HG03521 (cell line): ENCODE results near the gene CLTB.
A peak's percentile ranks its signal among the peaks of the same experiment; 100 is the strongest.

ENCODE experiments used
- ATAC-seq: cut with Tn5 transposase; IDR thresholded peaks from one replicate; pipeline ENCODE4 v1.9.1; 2021; ENCODE audit warnings: mild to moderate bottlenecking, moderate library complexity; ENCODE audit not compliant: unreplicated experiment

Gene CLTB

DNA sequence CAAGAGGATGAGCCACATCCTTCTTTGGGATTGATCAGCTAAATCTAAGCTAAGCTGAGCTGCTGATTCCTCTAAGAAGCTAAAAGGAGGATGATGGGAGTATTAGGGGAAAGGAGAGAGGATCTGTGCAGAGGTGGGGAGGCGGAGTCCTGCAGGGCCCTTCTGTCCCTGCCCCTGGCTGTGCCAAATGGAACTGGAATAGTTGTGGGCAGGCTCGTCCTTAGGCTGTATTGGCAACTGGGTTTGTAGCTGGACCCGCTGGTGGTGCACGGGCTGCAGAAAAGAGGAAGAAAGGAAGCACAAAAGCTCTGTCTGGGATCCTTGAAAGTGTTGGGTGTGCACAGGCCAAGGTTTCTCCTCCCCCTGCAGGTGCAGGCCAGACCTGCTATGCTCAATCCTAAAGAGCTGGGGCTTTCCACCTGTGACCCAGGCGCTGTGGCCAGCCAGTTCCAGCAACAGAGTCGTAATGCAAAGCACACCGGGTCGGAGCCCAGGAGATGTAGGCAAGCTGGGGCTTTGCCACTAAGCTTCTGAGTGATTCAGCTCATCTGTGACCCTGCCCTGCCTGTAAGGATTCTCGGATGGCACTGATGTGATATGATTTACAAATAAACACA lies 9.8 kb downstream of the CLTB start:
- no peak for ATAC-seq

DNA sequence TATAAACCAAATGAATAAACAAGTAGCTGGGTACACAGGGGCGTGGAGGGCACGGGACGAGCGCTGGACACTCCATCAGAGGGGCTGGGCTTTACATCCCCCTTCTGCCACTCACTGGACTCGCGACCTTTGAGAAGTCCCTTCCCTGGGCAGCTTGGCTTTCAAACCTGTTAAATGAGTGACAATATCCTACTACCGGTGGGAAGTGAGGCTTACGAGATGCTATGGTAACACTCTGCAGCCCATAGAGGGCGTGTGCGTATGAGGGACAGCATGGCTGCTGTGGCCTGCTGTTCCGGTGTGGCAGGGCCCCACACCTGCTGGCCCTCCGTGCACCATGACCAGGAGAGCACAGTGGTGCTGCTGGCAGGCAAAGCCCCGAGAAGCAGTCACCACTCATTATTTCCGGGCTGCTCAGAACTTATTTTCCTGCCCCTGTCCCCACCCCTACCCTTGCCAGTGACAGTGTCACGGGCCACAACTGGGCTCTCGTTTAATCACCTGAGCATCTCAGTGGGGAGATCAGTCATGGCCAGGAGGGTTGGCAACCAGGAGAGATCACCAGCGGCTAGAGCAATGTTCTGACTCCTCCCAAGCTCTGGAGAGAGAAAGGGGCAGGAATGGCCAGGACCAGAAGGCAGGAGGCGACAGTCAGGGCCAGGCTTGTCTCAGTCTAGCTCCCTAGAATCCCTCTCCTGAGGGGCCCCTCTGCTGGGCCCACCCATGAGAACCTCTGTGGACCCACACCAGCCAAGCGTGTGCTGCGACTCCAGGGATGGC lies 10.5 kb downstream of the CLTB start:
- no peak for ATAC-seq

DNA sequence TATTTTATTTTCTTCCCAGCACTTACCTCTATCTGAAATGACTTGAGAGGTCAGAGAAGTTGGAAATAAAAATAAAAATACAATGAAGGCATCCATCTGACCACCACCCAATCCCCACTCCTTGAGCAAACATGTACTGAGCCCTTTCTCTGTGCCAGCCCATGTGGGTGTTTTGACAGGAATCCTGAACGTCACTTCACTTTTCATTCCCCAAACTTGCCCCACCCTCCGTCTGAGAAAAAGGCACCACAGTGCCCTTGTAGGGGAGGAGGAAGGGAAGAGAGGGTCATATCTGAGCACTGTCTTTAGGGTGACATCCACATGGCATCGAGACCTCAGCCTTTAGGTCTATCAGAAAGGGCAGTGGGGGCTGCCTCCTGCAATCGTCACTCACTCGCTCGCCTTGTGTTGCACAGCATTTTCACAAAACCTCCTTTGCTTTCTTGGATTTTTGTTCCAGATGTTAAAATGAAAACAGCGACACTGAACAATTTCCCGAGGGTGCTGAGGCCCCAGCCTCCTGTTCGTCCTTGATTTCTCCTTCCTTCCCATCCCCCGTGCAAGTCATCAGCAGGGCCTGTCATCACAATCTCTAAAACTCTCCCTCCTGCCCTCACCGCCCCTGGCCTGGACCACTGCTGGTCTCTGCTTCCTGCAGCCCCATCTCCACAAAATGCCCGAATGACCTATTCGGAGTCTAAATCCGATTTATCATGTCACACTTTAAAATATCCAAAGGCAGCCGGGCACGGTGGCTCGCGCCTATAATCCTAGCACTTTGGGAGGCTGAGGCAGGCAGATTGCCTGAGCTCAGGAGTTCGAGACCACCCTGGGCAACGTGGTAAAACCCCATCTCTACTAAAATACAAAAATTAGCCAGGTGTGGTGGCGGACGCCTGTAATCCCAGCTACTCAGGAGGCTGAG lies 14.8 kb downstream of the CLTB start:
- ATAC-seq, result no peak

DNA sequence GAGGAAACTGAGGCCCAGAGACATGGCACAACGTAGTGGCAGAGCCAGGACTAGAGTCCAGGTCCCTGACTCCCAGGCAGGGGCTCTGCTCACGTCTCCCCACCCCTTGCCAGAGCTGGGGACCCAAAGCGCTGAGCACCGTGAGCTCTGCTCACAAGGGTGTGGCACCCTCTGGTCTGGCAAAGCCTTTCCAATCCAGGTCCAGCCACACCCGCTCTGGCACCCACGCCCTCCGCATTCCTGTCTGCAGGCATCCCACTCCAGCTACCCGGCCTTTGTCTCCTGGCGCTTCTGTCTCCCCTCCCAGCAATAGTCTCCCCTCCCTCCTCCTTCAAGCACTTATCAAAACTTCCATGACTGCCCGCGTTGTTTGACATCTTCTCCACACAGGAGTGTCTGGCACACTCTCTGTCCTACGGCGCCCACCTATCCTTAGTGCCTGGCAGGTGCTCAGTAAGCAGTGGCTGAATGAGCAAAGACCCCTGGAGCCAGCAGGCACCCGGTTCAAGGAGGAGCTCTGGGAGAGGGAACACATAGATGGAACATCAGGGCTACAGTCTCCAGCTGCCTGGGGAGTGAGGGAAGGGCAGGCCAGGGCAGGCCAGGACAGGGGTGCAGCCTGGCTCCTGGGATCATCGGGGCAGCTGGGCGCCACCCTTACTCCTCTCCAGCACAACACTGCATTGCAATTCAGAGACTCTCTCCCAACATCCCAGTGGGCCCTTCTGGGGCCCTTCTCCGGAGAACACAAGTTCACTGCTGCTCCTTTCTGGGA lies 15.8 kb downstream of the CLTB start:
- no peak for ATAC-seq

DNA sequence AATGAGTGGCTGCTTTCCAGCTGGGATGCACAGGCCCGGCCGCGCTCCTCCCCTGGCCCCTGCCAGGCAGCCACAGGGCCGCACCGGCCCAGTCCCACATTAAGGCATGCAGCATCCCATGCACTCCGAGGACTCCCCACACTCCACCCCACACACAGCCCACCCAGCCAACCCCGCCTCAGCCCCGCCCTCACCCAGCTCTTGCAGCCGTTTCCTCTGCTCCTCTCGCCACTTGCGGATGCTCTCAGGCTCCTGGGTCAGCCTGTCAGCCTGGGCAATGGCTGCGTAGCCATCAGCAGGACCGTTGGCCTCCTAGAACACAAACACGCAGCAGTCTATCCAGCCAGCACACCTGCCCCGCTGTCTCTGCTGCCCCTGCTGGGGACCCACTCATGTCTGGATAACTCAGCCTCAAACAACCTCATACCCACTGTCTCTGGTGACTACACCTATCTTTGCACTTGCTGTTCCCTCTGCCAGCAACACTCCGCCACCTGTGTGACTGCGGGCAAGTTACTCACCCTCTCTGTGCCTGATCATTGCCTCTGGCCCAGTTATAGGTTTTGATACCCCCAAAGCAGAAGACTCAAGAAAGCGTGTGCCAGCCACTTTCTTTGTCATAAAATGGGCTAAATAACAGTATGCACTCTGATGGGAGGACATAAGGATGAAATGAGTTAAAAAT lies 18.5 kb downstream of the CLTB start:
- no peak for ATAC-seq

DNA sequence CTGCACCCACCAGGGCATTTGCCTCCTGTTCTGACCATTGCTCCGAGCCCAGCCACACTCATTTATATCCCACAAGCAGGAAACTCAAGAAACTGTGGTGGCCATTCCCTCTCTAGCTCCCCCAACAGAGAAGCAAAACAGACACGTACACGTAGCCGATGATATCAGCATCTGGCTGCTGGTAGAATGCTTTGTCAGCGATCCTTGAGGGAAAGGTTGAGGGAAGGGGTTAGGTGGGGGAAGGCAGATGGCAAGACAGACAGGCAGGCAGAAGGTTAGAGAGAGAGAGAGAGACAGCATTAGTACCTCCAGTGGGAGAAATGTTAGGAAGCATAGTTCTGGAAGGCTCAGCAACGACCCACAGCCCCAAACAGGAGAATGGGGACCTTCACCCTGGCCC lies 20.0 kb downstream of the CLTB start:
- ATAC-seq, result no peak

DNA sequence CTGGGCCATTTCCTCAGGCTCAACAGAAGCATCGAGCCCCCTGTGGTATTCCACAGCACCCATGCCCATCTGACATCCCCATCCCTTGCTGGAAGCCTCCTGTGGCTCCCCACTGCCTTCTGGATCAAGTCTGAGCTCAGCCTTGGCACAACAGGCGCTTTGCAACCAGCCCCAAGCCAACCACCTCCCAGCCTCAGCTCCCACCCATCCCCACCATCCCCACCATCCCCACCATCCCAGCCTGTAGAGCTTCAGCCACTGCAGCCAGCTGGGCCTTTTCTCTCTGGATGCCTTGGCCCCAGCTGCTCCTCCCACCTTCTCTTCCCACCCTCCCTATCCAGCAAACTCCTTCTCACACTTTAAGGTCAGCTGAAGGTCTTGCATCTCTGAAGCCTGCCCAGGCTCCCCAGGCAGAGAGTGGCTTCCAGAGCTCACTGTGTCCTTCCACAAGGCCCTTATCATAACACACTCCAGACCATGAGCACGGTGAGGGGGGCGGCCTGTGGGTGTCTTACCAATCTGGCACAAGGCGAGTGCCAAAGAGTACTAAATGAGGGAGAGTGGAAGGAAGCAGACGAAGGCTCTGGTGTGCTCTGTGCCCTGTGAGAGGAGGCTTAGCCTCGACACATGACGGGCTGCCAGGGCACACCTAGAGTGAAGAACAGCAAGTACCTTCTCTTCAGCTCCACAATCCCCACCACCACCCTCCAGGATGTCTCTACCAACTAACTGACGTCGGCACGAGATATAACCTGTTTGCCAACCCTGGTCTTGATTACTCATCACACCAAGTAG lies 21.3 kb downstream of the CLTB start:
- ATAC-seq, result no peak

DNA sequence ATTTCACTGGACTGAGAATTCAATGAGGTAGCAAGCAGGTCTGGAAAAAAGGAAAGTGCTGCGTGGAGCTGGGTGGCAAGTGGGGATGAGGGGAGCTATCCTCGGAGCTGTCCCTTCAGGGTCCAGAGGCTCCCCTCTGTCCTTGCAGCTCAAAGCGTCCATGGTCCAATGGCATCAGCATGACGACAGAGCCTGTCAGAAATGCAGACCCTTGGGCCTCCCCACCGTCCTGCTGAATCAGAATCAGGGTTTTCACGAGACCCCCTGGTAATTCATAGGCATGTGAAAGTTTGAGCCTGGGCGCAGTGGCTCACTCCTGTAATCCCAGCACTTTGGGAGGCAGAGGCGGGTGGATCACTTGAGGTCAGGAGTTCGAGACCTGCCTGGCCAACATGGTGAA lies 22.2 kb downstream of the CLTB start:
- no peak for ATAC-seq

DNA sequence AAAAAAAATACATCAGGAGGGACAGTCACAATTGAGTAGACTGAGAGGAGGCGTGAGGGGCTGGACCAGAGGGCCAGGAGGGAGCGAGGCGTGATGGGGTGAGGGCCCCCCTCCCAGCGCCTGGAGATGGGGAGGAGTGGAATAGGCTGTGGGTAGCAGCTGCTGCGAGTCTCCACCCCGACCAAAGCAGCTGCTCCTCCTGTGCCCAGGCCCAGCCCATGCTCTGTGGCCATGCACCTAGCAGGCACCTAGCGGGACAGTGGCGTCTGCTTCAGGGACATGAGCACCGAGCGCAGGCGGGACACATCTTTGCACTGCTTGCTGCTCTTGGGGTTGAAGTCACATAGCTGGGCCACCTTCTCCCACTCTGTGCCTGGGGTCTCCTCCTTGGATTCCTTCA lies 23.8 kb downstream of the CLTB start:
- ATAC-seq, result no peak

DNA sequence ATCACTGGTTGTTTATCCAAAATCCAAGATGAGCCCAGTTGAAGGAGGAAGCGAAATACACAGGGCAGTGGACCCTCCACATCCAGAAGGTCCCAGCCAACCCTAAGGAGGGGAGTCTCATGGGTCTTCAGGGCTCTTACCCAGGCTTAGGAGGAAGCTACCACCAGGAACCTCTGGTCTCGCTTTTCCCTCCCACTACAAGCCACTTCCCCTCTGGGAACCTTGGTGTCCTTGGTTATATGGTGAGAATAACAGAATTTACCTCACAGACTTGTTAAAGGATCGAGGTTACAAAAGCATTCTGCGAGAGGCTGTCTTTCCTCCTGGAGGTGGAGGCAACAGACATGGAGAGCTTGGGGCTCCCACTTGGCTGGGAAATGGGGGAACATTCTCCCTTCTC lies 24.3 kb downstream of the CLTB start:
- no peak for ATAC-seq

DNA sequence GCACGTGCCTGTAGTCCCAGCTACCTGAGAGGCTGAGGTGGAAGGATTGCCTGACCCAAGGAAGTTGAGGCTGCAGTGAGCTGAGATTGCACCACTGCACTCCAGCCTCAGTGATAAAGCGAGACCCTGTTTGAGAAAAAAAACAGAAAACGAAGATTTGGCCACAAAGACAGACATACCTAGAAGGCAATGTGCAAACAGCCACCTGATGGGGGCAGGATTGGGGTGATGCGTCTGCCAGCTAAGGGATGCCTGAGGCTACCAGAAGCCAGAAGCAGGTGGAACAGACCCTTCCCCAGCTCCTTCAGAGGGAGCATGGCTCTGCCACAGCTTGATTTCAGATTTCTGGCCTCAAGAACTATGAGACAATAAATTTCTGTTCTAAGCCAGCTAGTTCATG lies 24.9 kb downstream of the CLTB start:
- no peak for ATAC-seq

DNA sequence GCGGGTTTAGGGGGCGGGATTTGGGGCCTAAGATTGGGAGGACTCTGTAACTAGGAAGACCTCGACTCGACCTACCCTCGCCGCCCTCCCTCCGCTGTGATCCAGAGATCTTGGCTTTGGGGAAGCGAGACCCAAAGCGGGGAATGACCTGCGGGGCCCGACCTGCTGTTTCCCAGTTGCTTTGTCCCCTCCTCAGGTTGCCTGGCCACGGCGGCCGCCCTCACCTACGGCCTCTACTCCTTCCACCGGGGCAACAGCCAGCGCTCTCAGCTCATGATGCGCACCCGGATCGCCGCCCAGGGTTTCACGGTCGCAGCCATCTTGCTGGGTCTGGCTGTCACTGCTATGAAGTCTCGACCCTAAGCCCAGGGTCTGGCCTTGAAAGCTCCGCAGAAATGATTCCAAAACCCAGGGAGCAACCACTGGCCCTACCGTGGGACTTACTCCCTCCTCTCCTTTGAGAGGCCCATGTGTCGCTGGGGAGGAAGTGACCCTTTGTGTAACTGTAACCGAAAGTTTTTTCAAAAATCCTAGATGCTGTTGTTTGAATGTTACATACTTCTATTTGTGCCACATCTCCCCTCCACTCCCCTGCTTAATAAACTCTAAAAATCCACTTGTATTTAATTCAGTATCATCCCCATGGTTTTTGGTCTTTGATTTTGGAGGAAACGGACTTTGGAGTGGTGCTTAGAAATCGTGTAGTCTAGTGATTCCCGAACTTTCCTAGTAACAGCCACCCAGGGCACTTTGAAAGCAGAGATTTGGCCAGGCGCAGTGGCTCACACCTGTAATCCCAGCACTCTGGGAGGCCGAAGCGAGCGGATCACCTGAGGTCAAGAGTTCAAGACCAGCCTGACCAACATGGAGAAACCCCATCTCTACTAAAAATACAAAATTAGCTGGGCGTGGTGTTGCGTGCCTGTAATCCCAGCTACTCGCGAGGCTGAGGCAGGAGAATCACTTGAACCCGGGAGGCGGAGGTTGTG lies 26.9 kb downstream of the CLTB start:
- peak; percentile 23 for ATAC-seq

DNA sequence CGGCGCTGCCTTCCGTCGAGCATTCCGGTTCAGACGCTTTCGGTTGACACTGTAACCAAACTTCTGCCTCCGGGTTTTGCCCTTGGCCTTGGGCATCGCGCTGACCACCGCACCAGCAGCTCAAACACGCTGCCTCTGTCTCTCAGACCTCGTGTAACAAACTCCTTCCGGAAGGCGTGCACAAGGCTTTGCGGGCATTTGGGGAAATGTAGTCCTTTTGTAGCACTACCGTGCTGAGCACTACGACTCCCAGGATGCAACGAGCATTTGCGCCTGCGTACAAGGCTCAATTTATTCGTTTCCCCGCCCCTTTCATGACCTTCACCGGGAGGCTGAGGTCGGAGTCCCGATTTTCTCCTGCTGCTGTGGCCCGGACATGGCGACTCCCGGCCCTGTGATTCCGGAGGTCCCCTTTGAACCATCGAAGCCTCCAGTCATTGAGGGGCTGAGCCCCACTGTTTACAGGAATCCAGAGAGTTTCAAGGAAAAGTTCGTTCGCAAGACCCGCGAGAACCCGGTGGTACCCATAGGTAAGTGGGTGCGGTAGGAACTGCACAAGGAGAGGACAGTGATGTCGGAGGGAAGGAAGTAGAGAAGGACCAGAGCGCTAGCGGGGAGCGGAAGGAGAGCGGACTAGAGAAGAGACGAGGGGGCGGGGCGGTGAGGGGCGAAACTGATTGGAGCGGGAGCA lies 27.8 kb downstream of the CLTB start, which contains the start of the genes HIGD2A and NOP16:
Gene HIGD2A, plus strand, starts transcription at position 308 of the 691 bp plus-strand sequence. Its CDS starts 69 bp downstream, at position 377.
Gene NOP16, minus strand, starts transcription at position 155 of the 691 bp plus-strand sequence. Its CDS starts 59 bp downstream, at position 96.
- ATAC-seq, result peak; percentile 85

DNA sequence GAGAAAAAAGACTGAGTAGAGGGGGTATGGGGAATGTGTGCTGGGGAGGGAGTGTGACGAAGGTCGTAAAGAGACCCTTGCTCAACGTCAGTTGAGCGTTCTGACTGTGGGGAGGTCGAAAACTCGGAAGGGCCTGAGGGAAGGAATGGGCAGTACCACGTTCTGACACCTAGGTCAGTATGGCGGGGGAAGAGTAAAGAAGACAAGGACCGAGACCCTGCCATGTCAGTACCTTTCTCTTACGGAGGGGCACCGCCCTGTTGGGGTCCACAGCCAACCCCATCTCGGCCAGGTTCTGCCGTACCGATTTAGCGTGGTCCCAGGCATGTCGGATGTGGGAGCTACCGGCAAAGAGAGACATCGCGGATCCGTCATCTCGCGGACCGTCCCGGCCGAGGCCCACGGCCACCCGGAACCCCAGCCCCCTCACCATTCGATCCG lies 28.3 kb downstream of the CLTB start:
- ATAC-seq, result no peak

DNA sequence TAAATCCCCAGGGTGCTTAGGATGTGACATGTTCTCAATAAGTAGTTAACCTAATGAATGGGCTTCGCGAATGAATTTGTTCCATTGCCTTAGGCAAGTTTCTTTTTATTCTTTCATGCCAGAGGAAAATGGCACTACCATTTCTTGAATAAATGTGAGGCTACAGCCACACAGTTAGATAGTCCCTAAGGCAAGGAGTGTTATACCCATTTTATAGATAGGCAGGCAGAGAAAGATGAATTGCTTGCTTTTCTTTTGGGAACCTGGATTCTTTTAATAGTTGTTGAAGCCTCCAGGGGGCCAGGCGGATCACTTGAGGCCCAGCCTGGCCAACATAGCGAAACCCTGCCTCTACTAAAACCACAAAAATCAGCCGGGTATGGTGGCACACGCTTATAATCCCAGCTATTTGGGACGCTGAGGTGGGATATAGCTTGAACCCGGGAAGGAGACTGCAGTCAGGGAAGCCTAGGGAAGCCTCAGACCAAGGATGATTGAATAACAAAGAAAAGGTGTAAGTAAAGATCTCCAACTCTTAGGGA lies 28.9 kb downstream of the CLTB start:
- no peak for ATAC-seq

DNA sequence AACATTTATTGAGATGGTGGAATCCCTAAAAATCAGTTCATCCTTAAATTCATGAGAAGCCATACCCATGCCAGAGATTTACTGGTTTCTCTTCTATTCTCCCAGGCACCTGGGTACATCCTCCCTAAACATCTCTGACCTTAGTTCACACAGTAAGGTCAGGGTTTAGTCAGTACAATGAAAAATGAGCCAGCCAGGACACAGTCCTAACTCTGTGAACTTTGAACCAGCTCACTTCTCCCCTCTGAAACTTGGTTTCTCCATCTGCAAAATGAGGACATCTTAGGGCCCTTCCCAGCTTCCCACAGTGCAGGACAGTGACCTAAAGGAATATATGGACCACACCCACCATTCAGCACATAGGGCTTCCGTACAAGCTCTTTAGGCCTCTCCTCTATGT lies 29.8 kb downstream of the CLTB start:
- ATAC-seq, result no peak

DNA sequence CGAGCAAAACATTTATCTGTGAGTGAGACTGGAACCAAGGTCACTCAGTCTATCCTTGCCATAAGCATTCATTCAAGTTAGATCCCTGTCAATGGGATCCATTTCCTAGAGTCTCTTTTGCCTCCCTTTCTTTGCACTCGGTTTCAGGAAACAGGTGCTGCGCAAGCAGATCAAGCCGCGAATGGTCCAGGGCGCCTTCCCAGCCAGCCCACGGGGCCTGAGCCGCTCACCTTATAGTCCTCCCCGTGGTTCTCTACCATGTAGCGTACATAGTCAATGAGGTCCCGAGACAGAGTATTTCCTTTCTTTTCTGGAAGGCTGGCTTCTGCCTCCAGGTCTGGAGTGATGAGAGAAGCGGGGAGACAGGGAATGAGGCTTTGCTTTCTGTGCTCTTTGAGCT lies 31.3 kb downstream of the CLTB start:
- no peak for ATAC-seq
